Brain microvascular endothelial cell (primary cell): ENCODE measurements around the gene SCN9A.

ENCODE experiments used
- DNase-seq: peaks from one replicate; pipeline ENCODE4 v3.0.0-alpha.2; 2020
- H3K27ac ChIP-seq: fragments of 250-450 bp; sonication (Bioruptor Pico); 2 replicates; pipeline ENCODE4 v1.5.1; 2020; ENCODE audit warnings: mild to moderate bottlenecking, moderate library complexity
- H3K27me3 ChIP-seq: fragments of 250-450 bp; sonication (Bioruptor Pico); replicated peaks from 2 replicates; pipeline ENCODE4 v1.5.1; 2020; ENCODE audit warnings: mild to moderate bottlenecking
- H3K36me3 ChIP-seq: fragments of 250-450 bp; sonication (Bioruptor Pico); replicated peaks from 2 replicates; pipeline ENCODE4 v1.5.1; 2020; ENCODE audit warnings: mild to moderate bottlenecking
- H3K4me3 ChIP-seq: 2 replicates; pipeline ENCODE4 v1.5.1; 2011; ENCODE audit warnings: low read depth, mild to moderate bottlenecking, control low read depth, low read length, moderate library complexity
- CTCF ChIP-seq: IDR thresholded peaks from 2 replicates; pipeline ENCODE4 v1.5.1; 2011; ENCODE audit warnings: low read depth, mild to moderate bottlenecking, moderate library complexity, low read length, control low read depth, inconsistent platforms; ENCODE audit errors: missing control alignments
- in situ Hi-C: cut with HindIII; loops from 2 replicates; pipeline ENCODE4 v1.10.0; 2017; ENCODE audit warnings: low sequenced_read_pairs, low pct_ligation_motif_present

The SCN9A gene

DNA sequence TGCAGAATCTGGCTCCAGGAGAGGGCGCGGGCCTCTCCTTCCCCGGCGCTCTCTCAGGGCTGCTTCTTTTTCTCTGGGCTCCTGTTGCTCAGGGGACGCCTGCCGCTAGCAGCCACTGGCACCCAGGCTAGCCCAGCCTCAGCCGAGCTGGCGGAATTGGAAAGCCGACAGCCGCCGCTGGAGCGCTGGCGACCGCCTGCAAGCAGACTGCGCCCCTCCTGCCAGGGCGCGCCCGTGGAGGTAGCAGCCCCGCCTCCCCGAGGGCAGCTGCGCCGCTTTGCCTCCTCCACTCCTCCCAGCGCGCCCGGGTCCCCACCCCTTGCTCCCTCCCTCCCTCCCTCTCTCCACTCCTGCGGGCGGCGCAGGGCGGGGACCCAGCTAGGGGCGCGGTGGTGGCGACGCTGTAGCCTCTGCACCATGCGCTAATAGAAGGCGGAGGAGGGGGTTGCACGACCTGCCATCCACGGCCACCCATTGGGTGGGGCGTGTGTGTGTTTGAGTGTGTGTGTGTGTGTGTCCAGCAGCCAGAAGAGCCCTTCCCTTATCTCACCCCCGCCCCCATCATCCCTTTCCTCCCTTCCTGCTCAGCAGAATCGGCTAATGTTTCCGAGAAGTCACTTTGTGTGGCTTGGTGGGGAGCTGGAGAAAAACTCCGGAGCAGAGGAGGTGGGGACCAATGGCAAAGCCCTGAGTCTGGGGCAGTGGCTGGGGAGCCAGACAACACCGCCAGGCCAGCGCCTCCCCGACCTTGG lies at the start of gene SCN9A:
TSS of gene SCN9A (minus strand) at position 209 of the 752 bp plus-strand sequence. CDS start 64,188 bp downstream, outside the sequence.
- peak within 1 kb of the TSS; percentile 3 for H3K27ac ChIP-seq

GRCh38 chr2:166424841-166425240 lies 49.1 kb upstream of the SCN9A start:
- no peaks in the 10 kb centered on the region for H3K36me3 ChIP-seq
- H3K27ac ChIP-seq, result no peak overlapping the region
- DNase-seq, result no peak
- TF ChIP-seq CTCF, result no peak
- no peak overlapping the region for H3K4me3 ChIP-seq
- in situ Hi-C loops, result no loop called here
- no peaks in the 10 kb centered on the region for H3K27me3 ChIP-seq

More for the DNA sequence above, at the start of gene SCN9A:
- peak; percentile 3 for TF ChIP-seq CTCF
- H3K27me3 ChIP-seq, result no peaks in the 10 kb centered on the region
- in situ Hi-C loops, result loop anchor here (25.0 kb wide), 1 partner anchor 189 kb away; no protein-coding TSS in a partner anchor
- peak; percentile 42 for DNase-seq
- H3K36me3 ChIP-seq, result no peaks in the 10 kb centered on the region
- peak within 1 kb of the TSS; percentile 71 for H3K4me3 ChIP-seq

DNA sequence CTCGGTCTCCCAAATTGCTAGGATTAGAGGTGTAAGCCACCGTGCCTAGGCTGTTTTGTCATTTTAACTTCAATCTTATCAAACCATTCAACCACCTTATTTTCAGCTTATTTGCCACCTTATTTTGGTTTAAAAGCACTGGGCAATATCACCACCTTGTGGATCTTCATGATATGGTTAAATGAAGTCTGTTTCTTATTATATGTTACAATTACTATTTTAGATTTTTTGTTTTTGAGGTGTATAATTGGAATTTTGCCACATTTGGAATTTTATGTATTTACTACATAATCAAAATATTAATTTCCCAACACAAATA lies 43.8 kb upstream of the SCN9A start:
- no peak overlapping the region for H3K27ac ChIP-seq
- H3K27me3 ChIP-seq, result no peaks in the 10 kb centered on the region
- no peaks in the 10 kb centered on the region for H3K36me3 ChIP-seq
- DNase-seq, result peak; percentile 30
- in situ Hi-C loops, result no loop called here
- TF ChIP-seq CTCF, result peak; percentile 42
- no peak overlapping the region for H3K4me3 ChIP-seq

DNA sequence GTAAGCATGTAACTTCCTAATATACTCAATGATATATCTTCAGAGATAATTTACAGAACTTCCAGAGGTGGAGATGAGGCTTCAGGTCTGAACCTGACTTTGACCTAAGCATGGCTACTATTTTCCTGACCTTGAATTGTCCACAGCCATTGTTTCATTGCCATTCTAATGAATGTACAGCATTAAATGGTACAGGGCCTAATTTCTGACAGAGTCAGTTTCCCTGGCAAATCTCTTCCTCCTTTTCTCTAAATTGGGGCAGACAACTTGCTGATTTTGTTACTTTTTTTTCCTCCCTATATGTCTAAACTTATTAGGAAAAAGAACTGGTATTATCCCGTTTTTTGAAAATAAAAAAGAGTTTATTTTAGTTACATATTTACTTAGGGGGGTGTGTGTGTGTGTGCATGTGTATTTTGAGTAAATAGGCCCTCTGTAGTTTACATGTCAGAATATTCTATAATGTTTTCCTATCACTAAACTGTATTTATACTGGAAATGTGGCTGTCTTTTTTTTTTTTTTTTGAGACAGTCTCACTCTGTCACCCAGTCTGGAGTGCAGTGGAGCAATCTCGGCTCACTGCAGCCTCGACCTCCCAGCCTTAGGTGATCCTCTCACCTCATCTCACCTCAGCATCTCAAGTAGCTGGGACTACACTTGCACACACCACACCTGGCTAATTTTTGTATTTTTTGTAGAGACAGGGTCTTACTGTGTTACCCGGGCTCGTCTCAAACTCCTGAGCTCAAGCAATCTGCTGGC lies 43.3 kb upstream of the SCN9A start:
- no peaks in the 10 kb centered on the region for H3K27me3 ChIP-seq
- no peak for TF ChIP-seq CTCF
- in situ Hi-C loops, result no loop called here
- H3K27ac ChIP-seq, result no peak overlapping the region
- H3K36me3 ChIP-seq, result no peaks in the 10 kb centered on the region
- no peak overlapping the region for H3K4me3 ChIP-seq
- no peak for DNase-seq

DNA sequence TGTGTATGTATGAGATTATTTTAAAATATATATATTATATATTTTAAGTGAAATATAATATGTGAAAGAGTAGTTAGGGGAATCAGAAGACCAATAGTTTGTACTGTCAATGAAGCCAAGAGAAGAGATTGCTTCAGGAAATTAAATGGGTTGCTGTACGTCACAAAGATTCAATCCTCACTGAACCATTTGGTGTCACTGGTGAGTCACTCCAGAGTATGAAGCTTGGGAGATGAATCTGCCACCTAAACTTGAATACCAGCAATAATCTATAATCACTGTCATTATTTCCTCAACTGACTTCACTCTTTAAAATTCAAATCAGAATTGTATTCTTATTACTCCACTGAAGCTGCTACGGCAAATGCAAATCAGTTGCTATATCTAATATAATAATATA lies 41.9 kb upstream of the SCN9A start:
- Histone ChIP-seq H3K4me3 (no peak overlapping the region), H3K36me3 (no peaks in the 10 kb centered on the region), H3K27ac (no peak overlapping the region), H3K27me3 (no peaks in the 10 kb centered on the region)
- in situ Hi-C loops, result no loop called here
- peak; percentile 20 for TF ChIP-seq CTCF
- peak; percentile 59 for DNase-seq
